Stimulated activated CD8-positive, alpha-beta memory T cell treated with anti-CD3 and anti-CD28 coated beads, Interleukin-2, amount 100 ng/mL, for 1 hour (primary cell): ENCODE results near the gene RTP3.
A peak's percentile ranks its signal among the peaks of the same experiment; 100 is the strongest.
"Not testable (repeated sequence)": the region's sequence is repeated elsewhere in the genome, so short reads cannot be mapped to it uniquely, and the experiment has no call there.

ENCODE experiments used
- DNase-seq, 2 donors: peaks; one replicate each; pipeline ENCODE4 v3.0.0-alpha.2; 2020; ENCODE audit warnings: low read depth in 2 of 2

RTP3 gene

GRCh38 chr3:46491089-46492070 lies 6.4 kb upstream of the RTP3 start:
- DNase-seq: no peak

DNA sequence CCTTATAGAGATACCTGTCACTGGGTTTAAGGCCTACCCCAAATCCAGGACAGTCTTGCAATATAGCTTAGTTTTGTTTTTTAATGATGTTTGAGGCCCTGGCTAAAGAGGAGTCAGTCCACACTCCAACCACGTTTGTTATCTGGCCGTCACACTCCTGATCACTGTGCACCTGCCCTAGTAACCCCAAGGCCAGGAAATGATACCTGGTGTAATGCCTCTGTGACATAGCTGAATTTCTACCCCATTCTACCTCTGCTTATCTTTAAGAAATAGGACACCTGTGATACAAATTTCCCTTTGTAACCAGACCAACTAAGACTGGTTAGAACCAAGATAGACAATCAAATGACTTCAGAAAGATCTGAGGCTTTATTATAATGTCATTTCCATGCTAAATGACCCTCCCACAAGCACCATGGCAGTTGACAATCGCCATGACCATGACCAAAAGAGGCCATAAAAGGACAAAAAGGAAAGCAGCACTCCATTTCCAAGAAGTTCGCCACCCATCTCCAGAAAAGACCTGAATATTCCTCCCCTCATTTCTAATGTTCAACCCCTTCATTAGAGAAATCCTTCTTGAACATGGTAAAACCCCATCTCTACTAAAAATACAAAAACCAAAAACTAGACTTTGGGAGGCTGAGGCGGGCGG lies 4.8 kb upstream of the RTP3 start:
- DNase-seq: no peak

- not testable (repeated sequence) for DNase-seq
These were observed 3.3 kb upstream of the RTP3 start for GRCh38 chr3:46494491-46494890.

GRCh38 chr3:46495901-46496456 lies 1.8 kb upstream of the RTP3 start:
- DNase-seq: no peak

DNA sequence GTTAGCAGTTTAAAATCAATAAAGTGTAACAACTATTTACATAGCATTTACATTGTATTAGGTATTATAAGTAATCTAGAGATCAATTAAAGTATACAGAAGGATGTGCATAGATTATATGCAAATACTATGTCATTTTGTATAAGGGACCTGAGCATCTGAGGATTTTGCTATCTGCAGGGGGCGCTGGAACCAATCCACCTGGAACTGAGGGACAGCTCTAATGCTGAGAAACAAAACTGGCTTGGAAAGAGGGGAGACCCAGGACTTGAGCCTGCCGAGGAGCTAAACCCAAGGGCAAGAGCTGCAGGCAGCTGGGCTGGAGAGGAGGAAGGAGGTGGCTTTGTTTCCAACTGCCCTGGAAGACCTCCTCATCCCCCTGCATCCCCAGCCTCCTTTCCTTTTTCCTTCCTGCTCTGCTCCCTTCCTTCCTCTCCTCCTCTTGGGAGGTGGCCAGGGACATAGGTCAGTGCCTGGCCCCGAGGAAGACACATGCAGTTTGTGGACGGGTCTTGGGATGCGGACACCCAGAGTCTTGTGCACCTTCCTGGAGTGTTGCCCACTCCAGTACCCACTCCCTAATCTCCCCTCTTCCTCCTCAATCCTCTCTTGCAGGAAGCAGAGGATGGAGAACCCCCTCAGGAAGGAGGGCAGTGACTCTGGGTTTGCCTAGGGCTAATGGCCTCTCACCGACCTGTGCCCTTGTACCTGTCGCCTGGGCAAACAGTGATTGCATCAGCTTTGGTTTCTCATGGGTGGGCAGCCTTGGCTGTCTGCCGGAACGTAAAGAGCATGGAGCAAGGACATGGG lies 825 bp upstream of the RTP3 start:
- DNase-seq: peak; percentile 9 to 35

- no peak for DNase-seq
These were observed 1.2 kb downstream of the RTP3 start for GRCh38 chr3:46498916-46499519.

DNA sequence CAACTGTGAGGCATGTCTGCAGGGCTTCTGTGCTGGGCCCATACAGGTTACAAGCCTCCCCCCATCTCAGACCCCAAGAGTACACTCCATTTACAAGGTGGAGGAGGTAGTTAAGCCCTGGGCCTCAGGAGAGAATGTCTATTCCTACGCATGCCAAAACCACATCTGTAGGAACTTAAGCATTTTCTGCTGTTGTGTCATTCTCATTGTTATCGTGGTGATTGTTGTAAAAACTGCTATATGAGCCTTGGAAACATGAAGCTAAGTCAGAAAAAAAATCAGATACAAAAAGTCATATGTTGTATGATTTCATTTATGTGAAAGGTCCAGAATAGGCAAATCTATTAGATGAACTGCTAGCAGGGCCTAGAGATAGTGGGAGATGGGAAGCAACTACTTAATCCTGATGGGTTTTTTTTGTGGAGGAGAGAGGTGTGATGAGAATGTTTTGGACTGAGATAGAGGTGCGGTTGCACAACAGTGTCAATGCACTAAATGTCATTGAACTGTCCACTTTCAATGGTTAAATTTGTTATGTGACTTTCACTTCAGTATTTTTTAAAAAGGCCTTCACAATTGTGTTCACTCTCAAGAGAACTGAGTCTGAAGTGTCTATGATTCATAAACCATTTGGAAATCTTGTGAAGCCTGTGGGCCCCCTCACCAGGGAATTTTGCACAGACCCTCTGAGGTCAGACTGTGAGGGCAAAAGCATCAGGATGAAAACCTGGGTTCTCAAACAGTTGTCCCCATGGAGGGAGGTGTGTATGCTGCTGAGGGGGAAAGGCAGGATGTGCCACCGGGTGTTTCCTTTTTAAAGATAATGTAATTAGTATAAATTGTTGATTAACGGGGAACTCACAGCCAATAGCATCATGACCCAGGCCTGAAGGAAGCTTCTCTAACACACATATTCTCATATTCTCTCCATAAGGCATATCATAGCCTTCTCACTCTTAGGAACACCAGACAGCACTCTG lies 3.2 kb downstream of the RTP3 start:
- DNase-seq: no peak

DNA sequence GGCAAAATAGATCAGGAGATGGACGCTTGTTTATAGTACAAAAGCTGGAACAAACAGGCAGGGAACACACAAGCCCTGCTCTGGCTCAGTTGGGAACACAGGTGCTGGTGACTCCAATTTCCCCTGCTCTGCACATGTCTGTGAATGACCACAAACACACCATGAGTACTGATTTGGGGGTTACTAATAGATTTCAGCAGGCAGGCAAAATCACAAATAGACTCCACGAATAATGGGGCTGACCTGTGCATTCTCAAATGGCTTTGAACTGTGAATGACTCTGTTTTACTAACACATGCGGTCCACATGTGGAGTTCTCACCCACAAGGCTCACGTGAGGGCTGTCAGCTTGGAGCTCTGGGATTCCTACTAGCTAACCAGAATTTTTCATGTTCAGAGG lies 3.9 kb downstream of the RTP3 start:
- DNase-seq: no peak

DNA sequence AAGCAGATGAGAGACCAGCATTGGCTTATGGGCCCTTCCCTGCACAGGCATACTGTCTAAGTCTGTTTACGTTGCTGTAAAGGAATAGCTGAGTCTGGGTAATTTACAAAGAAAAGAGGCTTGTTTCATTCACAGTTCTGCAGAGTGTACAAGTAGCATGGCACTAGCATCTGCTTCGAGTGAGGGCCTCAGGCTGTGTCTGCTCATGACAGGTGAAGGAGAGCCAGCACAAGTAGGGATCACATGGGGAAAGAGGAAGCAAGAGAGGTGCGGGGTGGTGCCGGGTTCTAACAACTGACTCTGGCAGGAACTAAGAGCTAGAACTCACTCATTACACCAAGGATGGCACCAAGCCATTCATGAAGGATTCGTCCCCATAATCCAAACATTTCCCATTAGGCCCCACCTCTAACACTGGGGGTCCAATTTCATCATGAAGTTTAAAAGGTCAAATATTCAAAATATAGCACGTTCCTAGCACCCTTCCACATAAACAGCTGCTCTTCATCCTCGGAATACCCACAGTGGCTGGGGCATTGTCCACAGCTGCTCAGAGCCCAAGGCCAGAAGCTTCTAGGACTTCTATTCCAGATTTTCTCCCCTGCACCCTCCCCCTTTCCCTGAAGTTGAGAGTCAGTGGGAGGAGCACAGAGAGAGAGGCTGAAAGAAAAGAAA lies 5.6 kb downstream of the RTP3 start:
- no peak for DNase-seq

DNA sequence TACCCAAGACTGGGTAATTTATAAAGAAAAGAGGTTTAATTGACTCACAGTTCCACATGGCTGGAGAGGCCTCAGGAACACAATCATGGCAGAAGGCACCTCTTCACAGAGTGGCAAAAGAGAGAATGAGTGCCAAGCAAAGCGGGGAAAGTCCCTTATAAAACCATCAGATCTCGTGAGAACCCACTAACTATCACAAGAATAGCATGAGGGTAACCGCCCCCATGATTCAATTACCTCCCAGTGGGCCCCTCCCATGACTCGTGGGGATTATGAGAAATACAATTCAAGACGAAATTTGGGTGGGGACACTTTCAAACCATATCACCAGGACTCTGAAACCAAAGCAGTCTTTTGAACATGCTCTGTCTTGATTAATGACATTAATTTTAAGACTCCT lies 7.0 kb downstream of the RTP3 start:
- no peak for DNase-seq

DNA sequence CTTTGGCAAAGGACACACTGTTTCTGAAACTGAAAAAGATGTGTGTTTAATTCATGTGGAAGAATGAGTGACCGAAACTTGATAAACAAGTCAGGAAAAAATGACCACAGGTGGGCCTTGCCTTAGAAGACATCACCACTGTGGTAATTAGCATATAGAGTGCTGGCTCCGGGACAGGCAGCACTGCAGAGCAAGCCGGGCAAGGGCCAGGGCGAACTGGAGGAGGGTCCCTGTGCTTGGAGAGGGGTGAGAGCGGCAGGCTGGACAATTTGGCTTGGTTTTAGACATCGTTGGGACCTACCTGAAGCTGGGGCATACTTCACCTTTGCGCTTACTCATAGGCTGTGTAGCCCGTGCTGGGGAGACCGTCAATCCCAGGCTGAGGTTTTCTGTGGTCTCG lies 8.2 kb downstream of the RTP3 start:
- DNase-seq: no peak

DNA sequence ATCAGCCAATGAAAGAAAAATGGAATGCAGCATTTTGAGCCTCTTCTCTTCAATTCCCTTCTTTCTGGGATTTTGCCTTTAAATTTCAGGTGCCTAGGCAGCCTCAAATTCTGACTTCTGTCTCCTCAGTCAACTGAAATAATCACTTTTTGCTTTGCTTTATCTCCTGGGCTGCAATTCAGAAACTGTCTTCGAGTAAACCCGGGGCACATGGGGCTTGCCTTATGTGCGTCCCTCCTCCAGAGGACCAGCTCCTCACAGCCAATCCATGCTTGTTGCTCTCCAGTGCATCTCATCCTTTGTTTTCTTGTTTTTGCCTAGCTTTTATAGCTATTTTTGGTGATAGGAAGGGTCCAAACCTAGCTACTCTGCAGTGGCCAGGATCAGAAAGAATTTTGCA lies 8.8 kb downstream of the RTP3 start:
- no peak for DNase-seq

- no peak for DNase-seq
These were observed 11.2 kb downstream of the RTP3 start for GRCh38 chr3:46508850-46509591.

DNA sequence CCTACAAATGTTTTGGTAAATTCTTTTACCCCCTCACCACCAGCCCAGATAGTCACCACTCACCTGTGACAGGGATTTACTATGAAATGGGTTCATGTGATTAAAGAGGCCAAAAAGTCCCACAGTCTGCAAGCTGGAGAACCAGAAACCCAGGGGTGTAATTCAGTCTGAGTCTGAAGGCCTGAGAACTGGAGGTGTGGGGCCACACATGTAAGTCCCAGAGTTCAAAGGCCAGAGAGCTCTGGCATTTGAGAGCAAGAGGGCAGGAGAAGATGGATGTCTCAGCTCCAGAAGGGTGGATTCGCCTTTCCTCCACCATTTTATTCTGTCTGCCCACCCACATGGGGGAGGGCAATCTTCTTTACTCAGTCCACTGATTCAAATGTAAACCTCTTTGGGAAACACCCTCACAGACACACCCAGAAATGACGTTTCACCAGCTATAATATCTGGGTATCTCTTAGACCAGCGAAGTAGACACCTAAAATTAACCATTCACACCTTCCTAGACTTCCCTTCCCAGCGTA lies 11.9 kb downstream of the RTP3 start:
- no peak for DNase-seq

GRCh38 chr3:46512191-46512749 lies 14.5 kb downstream of the RTP3 start:
- no peak for DNase-seq

GRCh38 chr3:46516521-46516920 lies 18.7 kb downstream of the RTP3 start:
- DNase-seq: no peak

DNA sequence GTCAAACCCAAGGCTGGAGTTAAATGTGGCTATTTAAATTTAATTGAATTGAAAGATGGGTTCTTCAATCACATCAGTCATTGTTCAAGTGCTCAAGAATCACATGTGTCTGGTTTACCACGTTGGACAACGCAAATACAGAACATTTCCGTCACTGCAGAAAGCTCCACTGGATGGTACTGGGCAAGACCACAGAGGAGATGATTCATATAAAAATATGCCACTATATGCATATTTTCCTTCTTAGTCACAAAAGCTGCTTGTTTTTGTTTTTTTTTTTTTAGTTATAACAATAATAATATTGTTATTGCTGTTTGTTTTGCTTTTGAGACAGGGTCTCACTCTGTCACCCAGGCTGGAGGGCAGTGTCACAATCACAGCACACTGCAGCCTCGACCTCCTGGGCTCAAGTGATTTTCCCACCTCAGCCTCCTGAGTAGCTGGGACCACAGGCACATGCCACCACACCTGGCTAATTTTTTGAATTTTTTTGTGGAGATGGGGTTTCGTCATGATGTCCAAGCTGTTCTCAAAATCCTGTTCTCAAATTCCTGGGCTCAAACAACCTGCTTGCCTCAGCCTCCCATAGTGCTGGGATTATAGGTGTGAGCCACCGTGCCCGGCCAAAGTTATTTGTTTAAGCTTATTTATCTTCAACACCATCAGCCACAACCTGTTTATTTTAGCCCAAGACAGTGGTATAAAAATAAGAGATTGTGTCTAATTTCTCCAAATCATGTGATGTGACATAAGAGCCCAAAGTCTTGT lies 19.4 kb downstream of the RTP3 start:
- no peak for DNase-seq

GRCh38 chr3:46517784-46518181 lies 20.0 kb downstream of the RTP3 start:
- DNase-seq: no peak
